Neural cell (in vitro differentiated cells): ENCODE results near the gene KIAA0513. TPM values are rescaled to one million over a fixed set of nuclear protein-coding genes. Genes with fewer than 3 reads are reported as not detected.

ENCODE experiments used
- H2AFZ ChIP-seq: fragments of 200-600, 300-800 bp; sonication (generic), shearing (Covaris generic); 2 replicates; pipeline ENCODE4 v1.6.0; 2014; ENCODE audit warnings: low read depth, mild to moderate bottlenecking, antibody characterized with exemption, low read length, moderate library complexity
- H3F3A ChIP-seq: fragments of 200-600 bp; shearing (Covaris generic); 2 replicates; pipeline ENCODE4 v1.6.1; 2016; ENCODE audit warnings: mild to moderate bottlenecking, moderate library complexity, mixed read lengths, antibody characterized with exemption, low read length; ENCODE audit not compliant: insufficient read depth, poor library complexity, severe bottlenecking
- H3K27ac ChIP-seq: fragments of 200-600, 300-800 bp; sonication (generic), shearing (Covaris generic); 2 replicates; pipeline ENCODE4 v1.5.1; 2014; ENCODE audit warnings: mild to moderate bottlenecking, low read length, moderate library complexity
- H3K27me3 ChIP-seq: fragments of 300-800, 200-600 bp; sonication (generic), shearing (Covaris generic); 2 replicates; pipeline ENCODE4 v1.6.0; 2014; ENCODE audit warnings: mild to moderate bottlenecking, low read depth, low read length, moderate library complexity; ENCODE audit not compliant: insufficient read depth
- H3K36me3 ChIP-seq: fragments of 300-800, 200-600 bp; sonication (generic), shearing (Covaris generic); 2 replicates; pipeline ENCODE4 v1.5.1; 2014; ENCODE audit warnings: mild to moderate bottlenecking, antibody characterized with exemption, low read length, moderate library complexity; ENCODE audit not compliant: insufficient read depth
- H3K4me2 ChIP-seq: fragments of 300-800, 200-600 bp; sonication (generic), shearing (Covaris generic); 2 replicates; pipeline ENCODE4 v1.6.0; 2014; ENCODE audit warnings: mild to moderate bottlenecking, low read length
- H3K4me3 ChIP-seq: fragments of 300-800, 200-600 bp; sonication (generic), shearing (Covaris generic); 2 replicates; pipeline ENCODE4 v1.5.1; 2014; ENCODE audit warnings: mild to moderate bottlenecking, low read length, moderate library complexity
- H3K79me2 ChIP-seq: fragments of 200-600 bp; shearing (Covaris generic); replicated peaks from 2 replicates; pipeline ENCODE4 v1.6.0; 2014; ENCODE audit warnings: mild to moderate bottlenecking, low read length, moderate library complexity; ENCODE audit not compliant: insufficient read depth
- H3K9ac ChIP-seq: fragments of 300-800, 200-600 bp; sonication (generic), shearing (Covaris generic); 2 replicates; pipeline ENCODE4 v1.6.1; 2016; ENCODE audit warnings: mild to moderate bottlenecking, low read length, mixed read lengths
- H3K9me2 ChIP-seq: fragments of 200-600 bp; shearing (Covaris generic); 2 replicates; pipeline ENCODE4 v1.6.1; 2016; ENCODE audit warnings: mild to moderate bottlenecking, low read length, mixed read lengths; ENCODE audit not compliant: insufficient read depth
- H3K9me3 ChIP-seq: fragments of 200-600, 300-800 bp; sonication (generic), shearing (Covaris generic); 2 replicates; pipeline ENCODE4 v1.6.1; 2016; ENCODE audit warnings: mild to moderate bottlenecking, mixed run types, low read length, moderate library complexity, mixed read lengths
- H4K20me1 ChIP-seq: fragments of 200-600 bp; shearing (Covaris generic); 2 replicates; pipeline ENCODE4 v1.6.1; 2016; ENCODE audit warnings: mild to moderate bottlenecking, mixed run types; ENCODE audit not compliant: insufficient read depth
- EP300 ChIP-seq: fragments of 450-650 bp; conservative IDR thresholded peaks from 2 replicates; pipeline ENCODE4 v1.6.1; 2014; ENCODE audit warnings: antibody characterized with exemption, mild to moderate bottlenecking, moderate library complexity; ENCODE audit not compliant: poor library complexity, severe bottlenecking
- EZH2 ChIP-seq: fragments of 200-600, 300-800 bp; shearing (Covaris generic), sonication (generic); IDR thresholded peaks from 2 replicates; pipeline ENCODE4 v1.6.1; 2014; ENCODE audit warnings: antibody characterized with exemption, low read length, borderline replicate concordance, mild to moderate bottlenecking; ENCODE audit not compliant: insufficient read depth, poor library complexity, severe bottlenecking
- MXI1 ChIP-seq: fragments of 450-650 bp; conservative IDR thresholded peaks from 2 replicates; pipeline ENCODE4 v1.6.1; 2014; ENCODE audit warnings: antibody characterized with exemption, mild to moderate bottlenecking; ENCODE audit not compliant: poor library complexity, severe bottlenecking
- POLR2AphosphoS5 ChIP-seq: IDR thresholded peaks from 2 replicates; pipeline ENCODE4 v1.6.1; 2012
- RAD21 ChIP-seq: fragments of 450-650 bp; conservative IDR thresholded peaks from 2 replicates; pipeline ENCODE4 v1.6.1; 2014; ENCODE audit warnings: antibody characterized with exemption, mild to moderate bottlenecking, moderate library complexity
- SMC3 ChIP-seq: fragments of 450-650 bp; conservative IDR thresholded peaks from 2 replicates; pipeline ENCODE4 v1.6.1; 2014; ENCODE audit warnings: antibody characterized with exemption, mild to moderate bottlenecking, moderate library complexity; ENCODE audit not compliant: poor library complexity
- TAF1 ChIP-seq: IDR thresholded peaks from 2 replicates; pipeline ENCODE4 v1.6.1; 2012; ENCODE audit warnings: low read depth
- polyA plus RNA-seq: library from polyadenylated mRNA; depleted of rRNA; stranded (reverse); fragments of >200 nt; gene quantifications from 2 replicates; pipeline ENCODE4 v1.2.3, GENCODE V29; 2014
- TF ChIP-seq, protein P1 (sequence below): fragments of 450-650 bp; IDR thresholded peaks from 2 replicates; pipeline ENCODE4 v1.5.1; 2014; ENCODE audit warnings: antibody characterized with exemption, mild to moderate bottlenecking, moderate library complexity; ENCODE audit not compliant: poor library complexity, severe bottlenecking
- TF ChIP-seq, protein P2 (sequence below): IDR thresholded peaks from 2 replicates; pipeline ENCODE4 v1.6.1; 2012; ENCODE audit warnings: borderline replicate concordance

KIAA0513 gene
- polyA plus RNA-seq, 1 donor from 2014 or later, result 18.9 TPM

DNA sequence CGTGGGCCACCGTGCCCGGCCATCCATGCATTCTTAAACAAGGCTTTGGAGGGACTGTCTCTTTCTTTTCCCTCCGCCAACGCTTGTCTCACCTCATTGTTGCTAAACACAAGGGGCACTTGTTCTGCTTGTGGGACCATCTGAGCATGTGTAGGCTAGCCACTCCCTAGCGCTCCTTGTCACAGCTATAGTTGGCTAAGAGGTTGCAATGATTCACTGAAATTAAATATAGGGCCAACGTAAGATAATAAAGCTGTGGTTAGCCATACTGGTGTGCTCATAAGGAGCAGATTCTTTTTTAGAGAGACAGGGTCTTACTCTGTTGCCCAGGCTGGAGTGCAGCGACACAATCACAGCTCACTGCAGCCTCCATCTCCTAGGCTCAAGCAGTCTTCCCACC is 41.2 kb downstream of the KIAA0513 start:
- Histone ChIP-seq H3K27me3 (no peaks in the 10 kb centered on the region), H3K36me3 (no peaks in the 10 kb centered on the region), H3K79me2 (no peaks in the 10 kb centered on the region), H3K9me2 (no peaks in the 10 kb centered on the region), H3K9ac (no peak overlapping the region), H4K20me1 (no peaks in the 10 kb centered on the region), H3K4me3 (no peak overlapping the region), H3K9me3 (no peaks in the 10 kb centered on the region), H3K27ac (no peak overlapping the region), H2AFZ (no peak overlapping the region), H3F3A (no peaks in the 10 kb centered on the region), H3K4me2 (no peak overlapping the region)
- TF ChIP-seq, protein P1, sequence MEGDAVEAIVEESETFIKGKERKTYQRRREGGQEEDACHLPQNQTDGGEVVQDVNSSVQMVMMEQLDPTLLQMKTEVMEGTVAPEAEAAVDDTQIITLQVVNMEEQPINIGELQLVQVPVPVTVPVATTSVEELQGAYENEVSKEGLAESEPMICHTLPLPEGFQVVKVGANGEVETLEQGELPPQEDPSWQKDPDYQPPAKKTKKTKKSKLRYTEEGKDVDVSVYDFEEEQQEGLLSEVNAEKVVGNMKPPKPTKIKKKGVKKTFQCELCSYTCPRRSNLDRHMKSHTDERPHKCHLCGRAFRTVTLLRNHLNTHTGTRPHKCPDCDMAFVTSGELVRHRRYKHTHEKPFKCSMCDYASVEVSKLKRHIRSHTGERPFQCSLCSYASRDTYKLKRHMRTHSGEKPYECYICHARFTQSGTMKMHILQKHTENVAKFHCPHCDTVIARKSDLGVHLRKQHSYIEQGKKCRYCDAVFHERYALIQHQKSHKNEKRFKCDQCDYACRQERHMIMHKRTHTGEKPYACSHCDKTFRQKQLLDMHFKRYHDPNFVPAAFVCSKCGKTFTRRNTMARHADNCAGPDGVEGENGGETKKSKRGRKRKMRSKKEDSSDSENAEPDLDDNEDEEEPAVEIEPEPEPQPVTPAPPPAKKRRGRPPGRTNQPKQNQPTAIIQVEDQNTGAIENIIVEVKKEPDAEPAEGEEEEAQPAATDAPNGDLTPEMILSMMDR, result no peak
- no peak for TF ChIP-seq MXI1
- no peak for TF ChIP-seq POLR2AphosphoS5
- no peak for TF ChIP-seq TAF1
- no peak for TF ChIP-seq EP300
- no peak for TF ChIP-seq EZH2
- TF ChIP-seq SMC3, result no peak

DNA sequence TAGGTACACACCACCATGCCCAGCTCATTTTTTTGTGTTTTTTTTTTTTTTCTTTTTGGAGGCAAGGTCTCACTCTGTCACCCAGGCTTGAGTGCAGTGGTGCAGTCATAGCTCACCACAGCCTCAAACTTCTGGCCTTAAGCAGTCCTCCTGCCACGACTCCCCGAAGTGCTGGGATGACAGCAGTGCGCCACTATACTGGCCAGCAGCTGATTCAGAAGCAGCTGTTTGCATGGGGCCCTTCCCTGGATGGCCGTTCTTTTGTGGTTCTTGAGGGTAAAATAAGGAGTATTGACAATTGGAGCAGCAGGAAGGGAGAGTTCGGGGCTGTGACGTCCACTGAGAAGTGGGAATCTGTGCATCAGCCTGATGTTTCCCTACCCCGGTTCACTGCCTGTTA is 41.6 kb downstream of the KIAA0513 start:
- Histone ChIP-seq H3K36me3 (no peaks in the 10 kb centered on the region), H4K20me1 (no peaks in the 10 kb centered on the region), H3K9me3 (no peaks in the 10 kb centered on the region), H3K4me2 (no peak overlapping the region), H3K9ac (no peak overlapping the region), H3K27ac (no peak overlapping the region), H3K9me2 (no peaks in the 10 kb centered on the region), H3F3A (no peaks in the 10 kb centered on the region), H2AFZ (no peak overlapping the region), H3K79me2 (no peaks in the 10 kb centered on the region), H3K4me3 (no peak overlapping the region), H3K27me3 (no peaks in the 10 kb centered on the region)
- TF ChIP-seq RAD21 (no peak), EZH2 (no peak), EP300 (no peak), POLR2AphosphoS5 (no peak), MXI1 (no peak), TAF1 (no peak), SMC3 (no peak)
- TF ChIP-seq, protein P1, result no peak
- TF ChIP-seq, protein P2, sequence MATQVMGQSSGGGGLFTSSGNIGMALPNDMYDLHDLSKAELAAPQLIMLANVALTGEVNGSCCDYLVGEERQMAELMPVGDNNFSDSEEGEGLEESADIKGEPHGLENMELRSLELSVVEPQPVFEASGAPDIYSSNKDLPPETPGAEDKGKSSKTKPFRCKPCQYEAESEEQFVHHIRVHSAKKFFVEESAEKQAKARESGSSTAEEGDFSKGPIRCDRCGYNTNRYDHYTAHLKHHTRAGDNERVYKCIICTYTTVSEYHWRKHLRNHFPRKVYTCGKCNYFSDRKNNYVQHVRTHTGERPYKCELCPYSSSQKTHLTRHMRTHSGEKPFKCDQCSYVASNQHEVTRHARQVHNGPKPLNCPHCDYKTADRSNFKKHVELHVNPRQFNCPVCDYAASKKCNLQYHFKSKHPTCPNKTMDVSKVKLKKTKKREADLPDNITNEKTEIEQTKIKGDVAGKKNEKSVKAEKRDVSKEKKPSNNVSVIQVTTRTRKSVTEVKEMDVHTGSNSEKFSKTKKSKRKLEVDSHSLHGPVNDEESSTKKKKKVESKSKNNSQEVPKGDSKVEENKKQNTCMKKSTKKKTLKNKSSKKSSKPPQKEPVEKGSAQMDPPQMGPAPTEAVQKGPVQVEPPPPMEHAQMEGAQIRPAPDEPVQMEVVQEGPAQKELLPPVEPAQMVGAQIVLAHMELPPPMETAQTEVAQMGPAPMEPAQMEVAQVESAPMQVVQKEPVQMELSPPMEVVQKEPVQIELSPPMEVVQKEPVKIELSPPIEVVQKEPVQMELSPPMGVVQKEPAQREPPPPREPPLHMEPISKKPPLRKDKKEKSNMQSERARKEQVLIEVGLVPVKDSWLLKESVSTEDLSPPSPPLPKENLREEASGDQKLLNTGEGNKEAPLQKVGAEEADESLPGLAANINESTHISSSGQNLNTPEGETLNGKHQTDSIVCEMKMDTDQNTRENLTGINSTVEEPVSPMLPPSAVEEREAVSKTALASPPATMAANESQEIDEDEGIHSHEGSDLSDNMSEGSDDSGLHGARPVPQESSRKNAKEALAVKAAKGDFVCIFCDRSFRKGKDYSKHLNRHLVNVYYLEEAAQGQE, result no peak
